NOMO-1 treated with dmso at 0.1 percent for 144 hours (cell line): ENCODE results near the gene PJA1.

Experiments
- DNase-seq: peaks from one replicate; lab custom pipeline; 2025; ENCODE audit not compliant: unreplicated experiment; lab: John Stamatoyannopoulos, UW

PJA1 gene

GRCh38 chrX:69165087-69165651, at the start of gene PJA1:
TSS of gene PJA1 (minus strand) at chrX:69165453. CDS start at chrX:69163073, 2,380 bp downstream.
- no peak for DNase-seq

GRCh38 chrX:69214463-69214862, 49.2 kb upstream of the PJA1 start:
- no peak for DNase-seq

GRCh38 chrX:69211701-69212100, 46.4 kb upstream of the PJA1 start:
- DNase-seq: no peak

GRCh38 chrX:69210581-69210980, 45.3 kb upstream of the PJA1 start:
- no peak for DNase-seq

- DNase-seq: no peak
Observed at GRCh38 chrX:69207216-69207615, 42.0 kb upstream of the PJA1 start.

GRCh38 chrX:69203638-69204037, 38.4 kb upstream of the PJA1 start:
- DNase-seq: no peak

- no peak for DNase-seq
Observed at GRCh38 chrX:69197690-69198089, 32.4 kb upstream of the PJA1 start.

- DNase-seq: no peak
Observed at GRCh38 chrX:69196666-69197065, 31.4 kb upstream of the PJA1 start.

GRCh38 chrX:69195810-69196209, 30.6 kb upstream of the PJA1 start:
- DNase-seq: no peak

- DNase-seq: no peak
Observed at GRCh38 chrX:69195192-69195591, 29.9 kb upstream of the PJA1 start.

- no peak for DNase-seq
Observed at GRCh38 chrX:69192603-69193002, 27.4 kb upstream of the PJA1 start.

GRCh38 chrX:69189576-69190371, 24.5 kb upstream of the PJA1 start:
- DNase-seq: no peak

GRCh38 chrX:69186651-69187050, 21.4 kb upstream of the PJA1 start:
- DNase-seq: no peak

- DNase-seq: no peak
Observed at GRCh38 chrX:69185886-69186285, 20.6 kb upstream of the PJA1 start.

GRCh38 chrX:69185141-69185540, 19.9 kb upstream of the PJA1 start:
- no peak for DNase-seq

- no peak for DNase-seq
Observed at GRCh38 chrX:69182818-69183380, 17.6 kb upstream of the PJA1 start.

- DNase-seq: no peak
Observed at GRCh38 chrX:69179380-69179911, 14.2 kb upstream of the PJA1 start.

GRCh38 chrX:69178592-69178991, 13.3 kb upstream of the PJA1 start:
- DNase-seq: no peak

GRCh38 chrX:69177511-69178162, 12.4 kb upstream of the PJA1 start:
- DNase-seq: no peak

GRCh38 chrX:69176053-69176452, 10.8 kb upstream of the PJA1 start:
- DNase-seq: no peak

GRCh38 chrX:69173906-69174305, 8.7 kb upstream of the PJA1 start:
- no peak for DNase-seq

- no peak for DNase-seq
Observed at GRCh38 chrX:69172937-69173336, 7.7 kb upstream of the PJA1 start.
